NB4 (cell line): Measurements from ENCODE around the gene GRM7.

Experiments used
- CTCF ChIP-seq: IDR thresholded peaks from one replicate; pipeline ENCODE4 v1.5.1; 2012; ENCODE audit warnings: low read depth, low read length
- MAX ChIP-seq: IDR thresholded peaks from 2 replicates; pipeline ENCODE4 v1.6.1; 2011; ENCODE audit warnings: low read depth, low read length
- MYC ChIP-seq: IDR thresholded peaks from 2 replicates; pipeline ENCODE4 v1.6.1; 2011; ENCODE audit warnings: low read depth, low read length
- POLR2A ChIP-seq: IDR thresholded peaks from 2 replicates; pipeline ENCODE4 v1.6.1; 2011; ENCODE audit warnings: mild to moderate bottlenecking; ENCODE audit not compliant: insufficient read length; ENCODE audit errors: extremely low read depth

GRCh38 chr3:6867269-6867668 lies 6.4 kb downstream of the GRM7 start:
- no peak for TF ChIP-seq POLR2A
- no peak for TF ChIP-seq CTCF
- no peak for TF ChIP-seq MAX
- no peak for TF ChIP-seq MYC
